Stimulated activated CD8-positive, alpha-beta memory T cell treated with anti-CD3 and anti-CD28 coated beads, Interleukin-12 subunit alpha, Interleukin-12 subunit beta, amount 100 ng/mL, for 1 hour (primary cell): ENCODE data around the gene ARMC12.
"Not testable (repeated sequence)": the region's sequence is repeated elsewhere in the genome, so short reads cannot be mapped to it uniquely, and the experiment has no call there.

ENCODE experiments used
- DNase-seq: peaks from one replicate; pipeline ENCODE4 v3.0.0-alpha.2; 2020; ENCODE audit warnings: low read depth

The ARMC12 gene

GRCh38 chr6:35736982-35737412, at the start of gene ARMC12:
Gene ARMC12 (plus strand): TSS chr6:35737032. CDS start chr6:35737109, 77 bp downstream.
- no peak for DNase-seq

GRCh38 chr6:35687658-35688604, 48.9 kb upstream of the ARMC12 start:
- peak; percentile 29 for DNase-seq

GRCh38 chr6:35688605-35689322, 48.1 kb upstream of the ARMC12 start, which contains the start of gene FKBP5:
Gene FKBP5 (minus strand): TSS chr6:35688915. CDS start chr6:35642824, 46,091 bp downstream.
- DNase-seq = peak; percentile 80

- DNase-seq = not testable (repeated sequence)
Measured at GRCh38 chr6:35690006-35690405, 46.8 kb upstream of the ARMC12 start.

GRCh38 chr6:35690484-35690883, 46.3 kb upstream of the ARMC12 start:
- DNase-seq = no peak

- DNase-seq = no peak
Measured at GRCh38 chr6:35691027-35691824, 45.6 kb upstream of the ARMC12 start.

- DNase-seq = no peak
Measured at GRCh38 chr6:35694462-35694861, 42.4 kb upstream of the ARMC12 start.

- DNase-seq = not testable (repeated sequence)
Measured at GRCh38 chr6:35698430-35698829, 38.4 kb upstream of the ARMC12 start.

GRCh38 chr6:35698858-35699257, 38.0 kb upstream of the ARMC12 start:
- no peak for DNase-seq

- no peak for DNase-seq
Measured at GRCh38 chr6:35703554-35703953, 33.3 kb upstream of the ARMC12 start.

- DNase-seq = no peak
Measured at GRCh38 chr6:35706468-35706867, 30.4 kb upstream of the ARMC12 start.

- no peak for DNase-seq
Measured at GRCh38 chr6:35707714-35708407, 29.0 kb upstream of the ARMC12 start.

- no peak for DNase-seq
Measured at GRCh38 chr6:35708585-35708984, 28.2 kb upstream of the ARMC12 start.

GRCh38 chr6:35710241-35710847, 26.5 kb upstream of the ARMC12 start:
- no peak for DNase-seq

GRCh38 chr6:35711731-35712130, 25.1 kb upstream of the ARMC12 start:
- DNase-seq = no peak

GRCh38 chr6:35713006-35713767, 23.6 kb upstream of the ARMC12 start:
- no peak for DNase-seq

GRCh38 chr6:35716798-35717197, 20.0 kb upstream of the ARMC12 start:
- no peak for DNase-seq

GRCh38 chr6:35717449-35718374, 19.1 kb upstream of the ARMC12 start:
- no peak for DNase-seq

- DNase-seq = no peak
Measured at GRCh38 chr6:35718375-35718736, 18.5 kb upstream of the ARMC12 start.
